Ammon's horn (tissue), 1 donor: ENCODE measurements around the gene CFAP92.

Experiments used
- DNase-seq: peaks from one replicate; pipeline ENCODE4 v3.0.0-alpha.2; 2016; ENCODE audit warnings: low spot score

CFAP92 gene

GRCh38 chr3:128993461-128994172 is at the start of gene CFAP92:
TSS of gene CFAP92 (minus strand) at chr3:128994076. CDS start at chr3:128993304, 772 bp downstream.
- peak; percentile 88 for DNase-seq

GRCh38 chr3:129040579-129041300 is 46.9 kb upstream of the CFAP92 start:
- no peak for DNase-seq

DNA sequence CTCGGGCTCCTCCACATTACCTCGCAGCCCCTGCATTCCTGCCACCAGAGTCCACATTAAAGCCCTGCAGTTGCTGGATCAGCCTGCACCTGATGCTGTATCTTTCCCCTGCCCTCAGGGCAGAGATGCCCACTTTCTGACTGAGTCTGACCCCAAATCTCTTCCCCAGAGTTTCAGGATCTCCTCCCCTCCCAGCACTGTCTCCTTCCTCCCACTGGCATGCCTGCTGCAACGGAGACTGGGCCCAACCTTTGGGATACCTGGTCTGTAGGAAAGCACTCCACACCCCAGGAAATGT is 46.1 kb upstream of the CFAP92 start:
- no peak for DNase-seq

DNA sequence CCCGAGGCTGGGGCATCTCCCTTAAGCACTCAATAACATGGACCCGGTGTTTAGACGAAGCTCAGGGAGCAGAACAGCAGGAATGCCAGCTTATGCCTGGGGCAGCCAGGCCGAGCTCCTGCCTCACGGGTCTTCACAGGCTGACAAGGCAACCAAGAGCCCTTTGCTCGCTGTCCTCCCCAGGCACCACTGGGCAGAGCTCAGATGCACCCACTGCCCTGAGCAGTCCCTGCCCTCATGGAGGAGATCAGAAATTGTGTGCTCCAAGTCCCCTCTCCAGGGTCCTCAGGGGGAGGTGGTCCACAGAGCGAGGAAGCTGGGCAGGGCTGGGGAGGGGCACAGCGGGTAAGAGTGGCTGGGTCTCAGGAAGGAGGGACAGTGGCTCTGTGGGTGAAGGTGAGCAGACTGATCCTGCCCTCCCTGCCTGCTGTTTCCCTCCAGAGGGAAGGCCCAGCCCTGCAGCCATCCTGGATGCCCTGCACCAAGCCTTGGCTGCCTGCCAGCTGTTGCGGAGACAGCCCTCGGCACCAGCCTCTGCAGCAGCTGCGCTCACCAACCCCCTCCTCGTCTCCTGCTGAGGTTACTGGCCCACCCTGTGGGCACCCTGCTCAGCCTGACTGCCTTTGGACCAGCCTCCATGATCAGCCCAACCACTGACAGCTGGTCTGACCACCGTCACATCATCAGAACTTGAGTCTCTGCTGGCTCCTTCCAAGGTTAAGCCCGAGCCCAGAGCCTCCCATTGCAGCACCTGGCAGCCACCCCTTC is 45.6 kb upstream of the CFAP92 start:
- no peak for DNase-seq

GRCh38 chr3:129038121-129038855 is 44.4 kb upstream of the CFAP92 start:
- no peak for DNase-seq

GRCh38 chr3:129037093-129037419 is 43.2 kb upstream of the CFAP92 start:
- DNase-seq: no peak

DNA sequence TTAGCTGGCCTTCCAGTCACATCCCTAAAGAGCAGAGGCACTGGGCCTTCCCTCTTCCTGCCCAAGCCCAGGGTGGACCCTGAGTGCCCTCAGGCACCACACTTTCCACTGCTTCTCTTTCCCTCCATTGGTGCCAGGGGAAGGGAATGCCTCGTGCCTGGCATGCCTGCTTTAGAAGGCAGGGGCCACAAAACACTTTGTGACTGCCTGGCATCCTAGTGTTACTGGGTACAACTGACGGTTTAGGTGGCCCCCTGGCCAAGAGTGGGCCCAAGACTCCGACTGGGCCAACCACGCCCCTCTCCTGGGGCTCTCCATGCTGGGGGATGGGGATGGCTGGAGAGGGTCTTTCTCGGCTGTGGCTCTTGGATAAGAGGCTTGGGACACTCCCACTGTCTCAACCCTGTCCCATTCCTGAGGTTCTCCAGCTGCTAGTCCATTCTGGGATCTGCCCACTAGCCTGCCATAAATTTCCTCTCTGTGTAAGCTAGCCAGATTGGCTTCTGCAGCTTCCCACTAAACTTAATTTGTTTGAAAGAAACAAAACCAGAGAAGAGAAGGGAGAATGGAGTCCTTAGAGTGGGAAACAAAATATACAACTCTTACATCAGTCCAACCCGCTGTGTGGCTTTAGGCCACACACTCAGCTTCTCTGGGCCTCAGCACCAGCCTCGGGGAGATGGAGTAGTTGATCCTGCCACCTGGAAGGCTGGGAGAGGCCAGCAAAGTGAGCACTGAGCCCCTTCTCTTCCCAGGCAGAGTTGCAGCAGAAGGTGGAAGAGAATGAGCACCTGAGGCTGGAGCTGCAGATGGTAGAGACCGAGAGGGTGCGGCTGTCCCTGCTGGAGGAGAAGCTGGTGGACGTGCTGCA is 42.6 kb upstream of the CFAP92 start:
- DNase-seq: no peak

GRCh38 chr3:129035360-129036221 is 41.7 kb upstream of the CFAP92 start:
- DNase-seq: no peak

GRCh38 chr3:129034642-129035041 is 40.8 kb upstream of the CFAP92 start:
- no peak for DNase-seq

DNA sequence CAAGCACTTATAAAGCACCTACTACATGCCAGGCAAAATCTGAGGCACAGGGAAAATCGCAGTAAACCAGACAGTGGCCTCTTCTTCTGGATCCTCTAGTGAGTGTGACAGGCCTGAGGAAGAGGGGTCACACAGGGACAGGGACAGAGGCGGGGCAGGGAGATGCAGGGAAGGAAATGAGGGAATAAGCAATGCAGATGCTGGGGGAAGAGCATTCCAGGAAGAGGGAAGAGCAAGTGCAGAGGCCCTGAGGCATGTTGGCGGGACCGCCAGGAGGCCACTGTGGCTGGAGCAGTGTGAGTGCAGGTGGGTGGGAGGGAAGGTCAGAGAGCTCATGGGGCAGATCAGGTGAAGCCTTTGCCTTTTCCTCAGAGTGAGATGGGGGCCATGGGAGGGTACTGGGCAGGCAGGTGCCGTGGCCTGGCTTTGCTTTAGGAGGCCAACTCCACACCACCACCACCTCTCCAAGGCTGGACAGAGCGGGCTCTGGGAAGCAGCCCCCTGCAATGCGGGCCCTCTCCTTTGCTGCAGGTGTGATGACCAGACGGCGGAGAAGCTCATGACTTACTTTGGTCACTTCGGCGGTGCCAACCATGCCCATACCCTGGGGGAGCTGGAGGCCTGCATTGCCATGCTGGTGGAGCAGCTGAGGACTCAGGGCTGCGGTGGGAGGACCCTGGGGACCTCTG is 39.9 kb upstream of the CFAP92 start:
- no peak for DNase-seq

GRCh38 chr3:129033151-129033550 is 39.3 kb upstream of the CFAP92 start:
- DNase-seq: no peak

- no peak for DNase-seq
Measured at GRCh38 chr3:129032716-129033115, 38.8 kb upstream of the CFAP92 start.

DNA sequence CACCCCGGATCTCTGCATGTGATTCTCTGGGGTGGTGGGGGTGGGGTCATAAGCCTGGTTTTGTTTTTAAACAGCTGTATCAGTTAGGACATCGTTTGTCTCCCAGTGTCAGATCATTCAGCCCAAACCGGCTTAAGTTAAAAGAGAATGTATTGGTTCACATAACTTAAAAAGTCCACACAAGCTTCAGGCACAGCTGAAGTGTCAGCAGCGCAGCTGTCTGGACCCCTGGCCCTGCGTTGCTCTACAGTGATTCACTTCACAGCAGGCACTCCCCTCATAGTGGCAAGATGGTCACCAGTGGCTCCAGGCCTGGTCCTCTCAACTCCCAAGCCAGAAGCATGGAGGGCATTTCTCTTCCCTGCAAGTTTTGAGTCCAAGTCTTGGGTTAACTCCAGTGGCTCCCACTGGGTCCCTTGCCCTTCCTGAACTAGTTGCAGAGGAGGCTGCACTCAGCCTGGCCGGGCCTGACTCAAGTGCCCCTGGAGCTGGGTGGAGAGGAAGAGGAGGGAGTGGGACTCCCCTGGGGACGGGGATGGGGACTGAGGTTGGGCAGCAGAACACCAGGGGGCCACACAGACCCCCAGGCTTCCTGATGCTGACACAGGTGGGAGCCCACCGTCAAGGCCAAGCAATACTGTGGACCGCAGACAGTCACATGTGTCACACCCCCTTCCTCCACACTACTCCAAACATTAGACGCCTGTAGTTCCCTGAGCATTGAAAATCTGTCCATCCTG is 37.8 kb upstream of the CFAP92 start:
- DNase-seq: no peak

DNA sequence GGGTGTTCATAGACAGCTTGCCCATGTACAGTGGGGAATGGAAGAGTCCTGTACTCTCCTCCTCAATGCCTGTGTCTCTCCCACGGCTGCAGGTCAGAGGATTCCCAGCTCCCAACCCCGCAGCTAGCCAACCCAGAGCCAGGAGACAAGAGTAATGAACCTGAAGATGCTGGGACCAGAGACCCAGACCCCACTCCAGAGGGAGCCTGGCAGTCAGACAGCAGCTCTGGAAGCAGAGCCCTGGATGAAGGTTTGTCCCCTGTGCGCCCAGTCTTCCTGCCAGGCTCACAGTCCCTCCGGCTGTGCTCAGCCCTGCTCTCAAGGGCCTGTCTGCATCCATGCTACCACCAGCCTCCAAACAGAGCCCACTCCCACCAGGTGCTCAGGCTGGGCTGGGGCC is 36.7 kb upstream of the CFAP92 start:
- no peak for DNase-seq

DNA sequence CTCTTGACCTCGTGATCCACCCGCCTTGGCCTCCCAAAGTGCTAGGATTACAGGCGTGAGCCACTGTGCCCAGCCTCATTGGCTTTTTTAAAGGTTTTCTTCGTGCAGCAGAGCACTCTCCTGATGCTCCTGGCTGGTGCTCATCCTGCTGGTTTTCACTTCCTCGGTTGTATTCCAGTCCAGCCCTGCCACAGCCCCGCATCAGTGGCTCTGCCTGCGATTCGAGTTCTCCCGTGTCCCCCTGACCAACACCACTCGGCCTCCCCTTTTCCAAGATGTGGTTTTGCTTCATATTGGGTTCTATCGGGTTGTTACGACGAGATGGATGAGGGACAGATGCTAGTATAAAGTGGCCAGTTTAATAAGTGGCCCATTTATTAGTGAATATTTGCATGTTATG is 35.0 kb upstream of the CFAP92 start:
- DNase-seq: no peak

DNA sequence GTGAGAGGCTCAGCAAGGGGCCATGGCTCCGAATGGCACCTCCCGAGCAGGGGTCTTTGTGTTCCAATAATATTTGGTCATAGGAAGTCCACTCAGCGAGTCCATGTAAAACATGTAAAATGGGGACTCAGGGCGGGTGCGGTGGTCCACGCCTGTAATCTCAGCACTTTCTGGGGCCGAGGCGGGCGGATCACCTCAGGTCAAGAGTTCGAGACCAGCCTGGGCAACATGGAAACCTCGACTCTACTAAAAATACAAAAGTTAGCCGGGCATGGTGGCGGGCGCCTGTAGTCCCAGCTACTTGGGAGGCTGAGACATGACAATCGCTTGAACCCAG is 33.6 kb upstream of the CFAP92 start:
- DNase-seq: no peak

DNA sequence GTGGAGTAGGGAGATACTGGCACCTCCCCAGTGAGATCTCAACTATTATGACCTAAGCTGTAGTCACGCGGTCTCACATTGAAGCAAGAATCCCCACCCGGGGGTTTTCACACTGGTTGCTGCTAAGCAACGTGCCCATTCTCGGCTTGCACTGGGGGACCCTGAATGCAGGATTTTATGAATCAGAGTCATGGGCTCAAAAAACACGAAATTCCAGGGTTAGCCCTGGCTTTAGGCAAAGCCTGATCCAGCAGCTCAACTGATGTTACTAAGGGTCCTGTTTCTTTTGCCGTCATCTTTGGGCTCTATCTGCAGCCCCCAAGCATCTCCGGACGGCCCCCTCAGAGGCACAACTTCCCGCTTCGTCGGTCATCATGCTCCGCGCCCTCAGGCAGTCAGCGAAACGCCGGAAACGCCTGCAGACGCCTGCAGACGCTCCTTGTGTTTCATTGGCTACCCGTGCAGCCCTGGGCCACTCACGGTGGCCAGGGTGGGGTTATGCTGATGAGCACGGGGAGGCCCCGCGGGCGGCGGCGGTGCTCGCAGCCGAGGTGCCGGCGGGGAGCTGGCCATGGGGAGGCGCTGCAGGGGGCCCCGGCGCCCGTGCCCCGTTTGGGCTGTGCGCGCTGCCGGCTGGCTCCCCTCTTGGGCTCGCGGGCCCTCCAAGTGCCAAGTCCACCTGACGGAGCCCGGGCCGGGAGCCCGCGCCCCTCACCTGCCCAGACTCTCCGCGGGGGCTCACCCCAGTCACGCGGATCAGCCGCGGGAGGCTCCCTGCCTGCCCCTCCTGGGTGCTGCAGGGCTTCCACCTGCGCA is 33.1 kb upstream of the CFAP92 start:
- DNase-seq: peak; percentile 91

DNA sequence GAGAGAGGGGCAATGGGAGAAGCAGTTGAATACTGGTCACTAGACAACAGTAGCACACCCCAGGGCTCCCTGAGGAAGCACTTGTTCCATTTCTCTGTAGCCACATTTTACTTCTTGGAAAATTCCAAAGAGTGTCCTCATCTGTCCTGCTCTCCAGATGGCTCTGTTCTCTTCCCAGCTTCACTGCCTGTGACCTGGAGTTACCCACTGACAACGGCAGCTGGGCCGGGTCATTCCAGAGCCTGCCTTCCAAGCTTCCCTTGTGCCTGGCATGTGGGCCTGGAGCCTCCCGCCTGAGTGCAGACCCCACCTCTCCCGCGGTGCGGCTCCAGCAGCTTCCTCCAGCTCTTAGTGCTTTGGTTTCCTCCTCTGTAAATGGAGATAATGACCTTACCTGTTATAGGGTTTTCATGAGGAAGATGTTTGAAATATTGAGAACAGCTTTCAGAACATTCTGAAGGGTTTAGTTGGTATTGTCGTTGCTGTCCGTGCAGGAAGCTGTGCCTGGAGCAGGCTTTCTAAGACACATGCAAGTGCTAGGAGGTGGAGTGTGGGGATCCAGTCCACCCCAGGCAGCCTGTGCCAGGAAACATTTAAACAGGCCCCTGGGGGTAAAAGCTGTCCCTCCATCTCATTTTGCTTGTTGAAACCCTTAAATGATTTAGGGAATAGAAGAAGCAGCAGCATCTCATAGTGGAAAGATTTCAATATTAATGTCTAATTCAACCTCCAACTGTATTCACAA is 32.0 kb upstream of the CFAP92 start:
- DNase-seq: no peak
